Adrenal gland (tissue), 12 donors: Measurements from ENCODE around the gene RET. TPM values are rescaled to one million over a fixed set of nuclear protein-coding genes. Genes with fewer than 3 reads are reported as not detected.

Experiments
- DNase-seq, 7 donors: peaks; one replicate each; pipeline ENCODE4 v3.0.0-alpha.2; 2019 to 2020
- H3K27ac ChIP-seq, 5 donors: fragments of 200-600 bp; sonication (generic) in 4 of 5; 1 replicate in 3 of 5; 2 replicates in 2 of 5; pipeline versions ENCODE4 v1.5.1 to v1.8.0; 2016 to 2020; ENCODE audit warnings: mild to moderate bottlenecking in 1 of 5
- H3K27me3 ChIP-seq: fragments of 200-600 bp; 2 replicates; pipeline ENCODE4 v1.8.0; 2021
- H3K36me3 ChIP-seq, 2 donors: fragments of 200-600 bp; replicated peaks in 1 of 2; 1 replicate in 1 of 2; 2 replicates in 1 of 2; pipeline versions ENCODE4 v1.5.1 to v1.8.0; 2018 to 2022
- H3K4me1 ChIP-seq, 2 donors: fragments of 200-600 bp; replicated peaks in 1 of 2; 1 replicate in 1 of 2; 2 replicates in 1 of 2; pipeline versions ENCODE4 v1.5.1 to v1.8.0; 2018 to 2021
- H3K4me3 ChIP-seq, 4 donors: fragments of 200-600 bp; sonication (generic) in 3 of 4; one replicate each; pipeline ENCODE4 v1.5.1; 2016 to 2018
- H3K9me3 ChIP-seq, 3 donors: fragments of 200-600 bp; sonication (generic) in 1 of 3; replicated peaks in 1 of 3; 1 replicate in 2 of 3; 2 replicates in 1 of 3; pipeline versions ENCODE4 v1.5.1 to v1.8.0; 2016 to 2021
- CTCF ChIP-seq, 6 experiments: fragments of 450-650 bp in 4 of 6; fragments of 200-600 bp in 2 of 6; sonication (generic) in 1 of 6; IDR thresholded peaks; 1 replicate in 5 of 6; 2 replicates in 1 of 6; pipeline versions ENCODE4 v1.5.1 to v1.8.0; 2016 to 2021; ENCODE audit warnings: antibody characterized with exemption in 6 of 6, mild to moderate bottlenecking in 2 of 6, moderate library complexity in 1 of 6
- POLR2A ChIP-seq, 2 donors: fragments of 450-650 bp; IDR thresholded peaks; one replicate each; pipeline ENCODE4 v1.6.1; 2017; ENCODE audit warnings: antibody characterized with exemption in 2 of 2, mild to moderate bottlenecking in 2 of 2, moderate library complexity in 1 of 2
- WGBS, 4 donors: extraction: QIAGEN DNeasy Blood & Tissue Kit in 2 of 4; methylation state at CpG; one replicate each; pipeline versions ENCODE4 v1.1.5 to v1.1.7; 2013 to 2017; 5-methylcytosine and 5-hydroxymethylcytosine counted together
- intact Hi-C, 2 donors: fragments of 100-400 bp; cut with DNase I; formaldehyde crosslinking; loops; one replicate each; pipeline versions ENCODE4 v1.14.1 to v1.15.0; 2022 to 2023
- polyA plus RNA-seq, 3 donors: library from polyadenylated mRNA; stranded (reverse); fragments of 200-250 nt in 2 of 3; fragments of 350-450 nt in 1 of 3; fragmentation: Illumina TruSeq in 1 of 3; extraction: RNeasy Lipid Tissue Mini Kit (QIAGEN cat#74804) in 1 of 3; gene quantifications; one replicate each; pipeline ENCODE4 v1.2.3, GENCODE V29; 2013 to 2014
- total RNA-seq, 9 donors: library from RNA; depleted of rRNA in 4 of 9; stranded (reverse); fragments of >200 nt in 4 of 9; fragments of 120-200 nt in 1 of 9; fragmentation: NEBNext Ultra II Directional in 1 of 9; extraction: Animal tissue kit (Norgen Biotek cat#: 25700) in 1 of 9; gene quantifications; one replicate each; pipeline versions ENCODE4 v1.1.0 to v1.2.4, GENCODE V29; 2013 to 2023
- donor health status: healthy with polysubstance abuse.
- donor health status: Bipolar disorder and iron deficiency.
- donor health status: DM: yes; HTN: yes; CAD: no.
- donor health status: DM: no; HTN: no; CAD: no.
- donor health status: DM: no; HTN: no; CAD: no.
- donor health status: DM: yes; HTN: yes; CAD: no.

RET gene
- total and polyA plus RNA-seq, 12 donors: 1.6 to 43.6 (median 6.0) TPM

- peak in 1 of 7 donors; percentile 27 for DNase-seq
- 83 to 90% (median 88%) methylated on average over 3 to 14 of the region's 14 CpGs for WGBS, 4 donors
Observed at GRCh38 chr10:43037942-43038782, 38.7 kb upstream of the RET start.

GRCh38 chr10:43038783-43039623 is 37.9 kb upstream of the RET start:
- DNase-seq: peak in 1 of 7 donors; percentile 13
- H3K27ac ChIP-seq: no peak overlapping the region

More at GRCh38 chr10:43037942-43038782, 38.7 kb upstream of the RET start:
- H3K4me3 ChIP-seq: no peak overlapping the region
- intact Hi-C loops: no loop called here
- no peaks in the 10 kb centered on the region for H3K27me3 ChIP-seq
- TF ChIP-seq POLR2A (IDR thresholded peaks at IDR 0.05) (no peak), CTCF (IDR thresholded peaks at IDR 0.05) (no peak)
- H3K9me3 ChIP-seq: no peaks in the 10 kb centered on the region
- H3K4me1 ChIP-seq: no peaks in the 10 kb centered on the region
- H3K36me3 ChIP-seq: no peaks in the 10 kb centered on the region
- no peak overlapping the region for H3K27ac ChIP-seq

GRCh38 chr10:43039624-43040481 is 37.0 kb upstream of the RET start:
- Histone ChIP-seq H3K4me1 (no peaks in the 10 kb centered on the region), H3K9me3 (no peaks in the 10 kb centered on the region), H3K27ac (no peak overlapping the region), H3K36me3 (no peaks in the 10 kb centered on the region), H3K27me3 (no peaks in the 10 kb centered on the region), H3K4me3 (no peak overlapping the region)
- peak in 1 of 7 donors; percentile 50 for DNase-seq
- WGBS, 4 donors: 80 to 86% (median 83%) methylated on average over 15 to 21 of the region's 21 CpGs
- intact Hi-C loops: no loop called here
- TF ChIP-seq POLR2A (IDR thresholded peaks at IDR 0.05) (no peak), CTCF (IDR thresholded peaks at IDR 0.05) (no peak)

More at GRCh38 chr10:43038783-43039623, 37.9 kb upstream of the RET start:
- H3K4me3 ChIP-seq: no peak overlapping the region
- TF ChIP-seq POLR2A (IDR thresholded peaks at IDR 0.05): no peak
- TF ChIP-seq CTCF (IDR thresholded peaks at IDR 0.05): no peak
- H3K4me1 ChIP-seq: no peaks in the 10 kb centered on the region
- H3K36me3 ChIP-seq: no peaks in the 10 kb centered on the region
- no peaks in the 10 kb centered on the region for H3K27me3 ChIP-seq
- intact Hi-C loops: no loop called here
- 77 to 88% (median 83%) methylated on average over 5 to 15 of the region's 15 CpGs for WGBS, 4 donors
- no peaks in the 10 kb centered on the region for H3K9me3 ChIP-seq
